H1 (cell line): Measurements from ENCODE around the gene STAC. TPM values are rescaled to one million over a fixed set of nuclear protein-coding genes. Genes with fewer than 3 reads are reported as not detected.

Experiments
- BCL11A ChIP-seq, 2 experiments: IDR thresholded peaks; one replicate each; pipeline ENCODE4 v1.6.1; 2011; ENCODE audit warnings: low read depth in 2 of 2, low read length in 2 of 2, mild to moderate bottlenecking in 2 of 2
- USF2 ChIP-seq: IDR thresholded peaks from 2 replicates; pipeline ENCODE4 v1.6.1; 2011; ENCODE audit warnings: low read length, improper control_type of control experiment
- polyA plus RNA-seq, 7 experiments: library from polyadenylated mRNA; depleted of rRNA in 3 of 7; stranded (reverse) in 5 of 7; unstranded in 2 of 7; fragments of >200 nt in 5 of 7; fragments of 200-250 nt in 2 of 7; gene quantifications; 1 replicate in 5 of 7; 2 replicates in 1 of 7; 4 replicates in 1 of 7; pipeline versions ENCODE4 v1.2.1 to v1.2.3, GENCODE V29; 2011 to 2013; ENCODE audit warnings: missing spikeins in 2 of 7, mixed read lengths in 2 of 7
- total RNA-seq: library from RNA; stranded (reverse); fragmentation: NEBNext Ultra II Directional; extraction: Animal tissue kit (Norgen Biotek cat#: 25700); gene quantifications from 2 replicates; pipeline ENCODE4 v1.2.1, GENCODE V29; 2021

STAC gene
- total and polyA plus RNA-seq, 2 of the 8 experiments (the other 6 are each of a cell fraction or from before 2014, with no cell fraction given), result 8.0 to 18.1 TPM

DNA sequence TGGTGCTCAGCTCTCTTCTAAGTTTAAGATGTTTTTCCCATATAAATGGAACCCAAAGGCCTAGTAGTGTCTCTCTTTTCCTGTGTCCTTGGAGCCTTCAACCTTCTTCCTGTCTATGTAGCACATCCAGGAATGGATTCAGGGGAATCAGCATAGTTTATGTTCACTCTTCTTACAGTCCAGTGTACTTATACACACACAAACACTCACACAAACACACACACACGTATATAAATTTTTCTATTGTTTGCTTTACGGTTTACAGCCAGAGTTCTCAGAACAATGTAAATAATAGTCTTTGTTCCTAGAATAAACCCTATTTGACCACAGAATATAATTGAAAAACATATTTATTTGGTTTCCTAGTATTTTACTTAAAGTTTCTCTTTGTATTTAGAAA lies 36.9 kb downstream of the STAC start (continued):
- no peak for TF ChIP-seq USF2
- TF ChIP-seq BCL11A (IDR thresholded peaks at IDR 0.05; ENCODE audit: low read depth in 2 of 2, low read length in 2 of 2), result no peak
